SK-N-SH treated with all-trans-retinoic acid at 6 μM for 48 hours (cell line): ENCODE data around the gene OTUD1.

Source experiments
- BACH2 ChIP-seq: fragments of 250-450 bp; sonication (Bioruptor Pico); IDR thresholded peaks from 2 replicates; pipeline ENCODE4 v1.9.0; 2021; ENCODE audit warnings: mild to moderate bottlenecking, borderline replicate concordance
- CREB5 ChIP-seq: fragments of 250-450 bp; sonication (Bioruptor Pico); IDR thresholded peaks from 2 replicates; pipeline ENCODE4 v1.5.1; 2020; ENCODE audit warnings: low read depth, mild to moderate bottlenecking, moderate library complexity
- CSDC2 ChIP-seq: fragments of 250-450 bp; sonication (Bioruptor Pico); IDR thresholded peaks from 2 replicates; pipeline ENCODE4 v1.5.0; 2020; ENCODE audit warnings: mild to moderate bottlenecking, moderate library complexity
- ESRRG ChIP-seq: fragments of 250-450 bp; sonication (Bioruptor Pico); IDR thresholded peaks from 2 replicates; pipeline ENCODE4 v1.6.1; 2021; ENCODE audit warnings: mild to moderate bottlenecking
- GLIS3 ChIP-seq: fragments of 250-450 bp; sonication (Bioruptor Pico); IDR thresholded peaks from 2 replicates; pipeline ENCODE4 v1.5.0; 2020; ENCODE audit warnings: mild to moderate bottlenecking, moderate library complexity
- ISL1 ChIP-seq: fragments of 250-450 bp; sonication (Bioruptor Pico); IDR thresholded peaks from 2 replicates; pipeline ENCODE4 v2.1.2; 2022; ENCODE audit warnings: mild to moderate bottlenecking, moderate library complexity
- PATZ1 ChIP-seq: fragments of 250-450 bp; sonication (Bioruptor Pico); IDR thresholded peaks from 2 replicates; pipeline ENCODE4 v1.8.0; 2020; ENCODE audit warnings: mild to moderate bottlenecking, moderate library complexity, borderline replicate concordance
- RARB ChIP-seq: fragments of 250-450 bp; sonication (Bioruptor Pico); IDR thresholded peaks from 2 replicates; pipeline ENCODE4 v1.8.0; 2021; ENCODE audit warnings: mild to moderate bottlenecking, moderate library complexity
- SNAI2 ChIP-seq: fragments of 250-450 bp; sonication (Bioruptor Pico); IDR thresholded peaks from 2 replicates; pipeline ENCODE4 v1.5.0; 2020; ENCODE audit warnings: mild to moderate bottlenecking, moderate library complexity
- TCF4 ChIP-seq: fragments of 250-450 bp; sonication (Bioruptor Pico); IDR thresholded peaks from 2 replicates; pipeline ENCODE4 v1.8.0; 2021; ENCODE audit warnings: mild to moderate bottlenecking, moderate library complexity, borderline replicate concordance
- TOX ChIP-seq: fragments of 250-450 bp; sonication (Bioruptor Pico); IDR thresholded peaks from 2 replicates; pipeline ENCODE4 v1.8.0; 2021; ENCODE audit warnings: mild to moderate bottlenecking, moderate library complexity, borderline replicate concordance
- TSHZ2 ChIP-seq: fragments of 250-450 bp; sonication (Bioruptor Pico); IDR thresholded peaks from 2 replicates; pipeline ENCODE4 v1.5.0; 2020; ENCODE audit warnings: mild to moderate bottlenecking, moderate library complexity
- ZC3H10 ChIP-seq: fragments of 250-450 bp; sonication (Bioruptor Pico); IDR thresholded peaks from 2 replicates; pipeline ENCODE4 v1.5.1; 2021; ENCODE audit warnings: mild to moderate bottlenecking, moderate library complexity
- ZFP30 ChIP-seq: fragments of 450-650 bp; formaldehyde crosslinking; IDR thresholded peaks from 2 replicates; pipeline ENCODE4 v1.5.0; 2022; ENCODE audit warnings: mild to moderate bottlenecking, moderate library complexity

- TF ChIP-seq BACH2 = no peak
- TF ChIP-seq RARB (CRISPR knock-in tag) = no peak
- no peak for TF ChIP-seq ESRRG (CRISPR knock-in tag)
- TF ChIP-seq TCF4 (CRISPR knock-in tag) = no peak
- no peak for TF ChIP-seq TOX (CRISPR knock-in tag)
- TF ChIP-seq PATZ1 (CRISPR knock-in tag) = no peak
- no peak for TF ChIP-seq ZC3H10 (CRISPR knock-in tag)
- TF ChIP-seq TSHZ2 (CRISPR knock-in tag) = no peak
- no peak for TF ChIP-seq CREB5
- no peak for TF ChIP-seq SNAI2 (CRISPR knock-in tag)
- TF ChIP-seq GLIS3 (CRISPR knock-in tag) = no peak
- TF ChIP-seq CSDC2 (CRISPR knock-in tag) = no peak
- no peak for TF ChIP-seq ISL1 (CRISPR knock-in tag)
- no peak for TF ChIP-seq ZFP30 (CRISPR knock-in tag)
Observed at GRCh38 chr10:23391821-23392220, 47.1 kb upstream of the OTUD1 start.
